Measurements from ENCODE around the gene CFAP157.
A peak's percentile ranks its signal among the peaks of the same experiment; 100 is the strongest.

CFAP157 gene

GRCh38 chr9:127706836-127707241 lies at the start of gene CFAP157:
Gene CFAP157, plus strand, starts transcription at chr9:127706988. Its CDS starts 44 bp downstream, at chr9:127707032.
- H3K27ac ChIP-seq: no peak within 1 kb of the TSS
- no peak for TF ChIP-seq CTCF (conservative IDR thresholded peaks at IDR 0.05)

- TF ChIP-seq CTCF (conservative IDR thresholded peaks at IDR 0.05): no peak
- no peak overlapping the region for H3K27ac ChIP-seq
These were observed 48.4 kb upstream of the CFAP157 start for GRCh38 chr9:127658428-127658827.

GRCh38 chr9:127660886-127661741 lies 45.7 kb upstream of the CFAP157 start:
- no peak overlapping the region for H3K27ac ChIP-seq
- no peak for TF ChIP-seq CTCF (conservative IDR thresholded peaks at IDR 0.05)

- no peak for TF ChIP-seq CTCF (conservative IDR thresholded peaks at IDR 0.05)
- no peak overlapping the region for H3K27ac ChIP-seq
These were observed 44.2 kb upstream of the CFAP157 start for GRCh38 chr9:127662617-127663016.

GRCh38 chr9:127664324-127664677 lies 42.5 kb upstream of the CFAP157 start:
- no peak for TF ChIP-seq CTCF (conservative IDR thresholded peaks at IDR 0.05)
- no peak overlapping the region for H3K27ac ChIP-seq

- no peak for TF ChIP-seq CTCF (conservative IDR thresholded peaks at IDR 0.05)
- no peak overlapping the region for H3K27ac ChIP-seq
These were observed 41.9 kb upstream of the CFAP157 start for GRCh38 chr9:127664678-127665507.

GRCh38 chr9:127667127-127667844 lies 39.5 kb upstream of the CFAP157 start:
- TF ChIP-seq CTCF (conservative IDR thresholded peaks at IDR 0.05): no peak
- peak overlapping the region; percentile 48 for H3K27ac ChIP-seq

Data from VCaP (cell line).